ENCODE results near the gene TRIM56.
"Not testable (repeated sequence)": the region's sequence is repeated elsewhere in the genome, so short reads cannot be mapped to it uniquely, and the experiment has no call there.

GRCh38 chr7:101132626-101133600, 47.6 kb downstream of the TRIM56 start:
- TF ChIP-seq CTCF (conservative IDR thresholded peaks at IDR 0.05 in 1 of 2, IDR thresholded peaks at IDR 0.05 in 1 of 2; ENCODE audit: low read depth in 1 of 2, low read length in 2 of 2); EZH2 (IDR thresholded peaks at IDR 0.05; ENCODE audit: low read length, missing control alignments): not testable (repeated sequence)
